PC-9 (cell line): ENCODE measurements around the gene LMO7. TPM values are rescaled to one million over a fixed set of nuclear protein-coding genes. Genes with fewer than 3 reads are reported as not detected.

Experiments
- BruUV-seq: library from RNA; stranded (reverse); fragments of 400-500 nt; replicated peaks from 2 replicates; lab custom pipeline; 2021; lab: Mats Ljungman, UMichigan
- CTCF ChIA-PET: fragments of 300-600 bp; sonication (Branson Sonifier 250); formaldehyde crosslinking; loops from one replicate; lab custom pipeline; 2022; ENCODE audit warnings: antibody characterized with exemption; lab: Charles Lee
- POLR2A ChIA-PET: fragments of 300-600 bp; sonication (Branson Sonifier 250); formaldehyde crosslinking; loops from one replicate; lab custom pipeline; 2022; ENCODE audit warnings: antibody characterized with exemption; ENCODE audit not compliant: unreplicated experiment; lab: Charles Lee
- DNase-seq, 2 experiments: peaks; one replicate each; pipeline versions ENCODE4 v3.0.0 to v3.0.0-alpha.2; 2015 to 2022; ENCODE audit warnings: mixed read lengths in 1 of 2
- H2AFZ ChIP-seq: fragments of 200-600 bp; sonication (generic); 2 replicates; pipeline ENCODE4 v1.8.1; 2017; ENCODE audit warnings: antibody characterized with exemption
- H3F3A ChIP-seq: fragments of 200-600 bp; sonication (generic); 2 replicates; pipeline ENCODE4 v1.8.1; 2017; ENCODE audit warnings: antibody characterized with exemption, mild to moderate bottlenecking, low read depth; ENCODE audit not compliant: insufficient read depth
- H3K27ac ChIP-seq: fragments of 200-600 bp; sonication (generic); 2 replicates; pipeline ENCODE4 v1.6.1; 2016; ENCODE audit warnings: mixed run types
- H3K27me3 ChIP-seq: fragments of 200-600 bp; sonication (generic); 2 replicates; pipeline ENCODE4 v1.6.1; 2016; ENCODE audit warnings: low read depth, mixed run types; ENCODE audit not compliant: insufficient read depth
- H3K36me3 ChIP-seq: fragments of 200-600 bp; sonication (generic); 2 replicates; pipeline ENCODE4 v1.6.1; 2016; ENCODE audit warnings: low read depth, mixed run types
- H3K4me1 ChIP-seq: fragments of 200-600 bp; sonication (generic); replicated peaks from 2 replicates; pipeline ENCODE4 v1.6.1; 2016; ENCODE audit warnings: mixed run types; ENCODE audit not compliant: insufficient read depth
- H3K4me2 ChIP-seq: fragments of 200-600 bp; sonication (generic); 2 replicates; pipeline ENCODE4 v1.6.1; 2017; ENCODE audit warnings: mixed run types
- H3K4me3 ChIP-seq: fragments of 200-600 bp; sonication (generic); 2 replicates; pipeline ENCODE4 v1.6.1; 2016; ENCODE audit warnings: mixed run types
- H3K79me2 ChIP-seq: fragments of 200-600 bp; sonication (generic); 2 replicates; pipeline ENCODE4 v1.6.1; 2017; ENCODE audit warnings: low read depth, mixed run types
- H3K9me2 ChIP-seq: fragments of 200-600 bp; sonication (generic); 2 replicates; pipeline ENCODE4 v1.8.1; 2017; ENCODE audit warnings: mild to moderate bottlenecking; ENCODE audit not compliant: insufficient read depth
- H3K9me3 ChIP-seq: fragments of 200-600 bp; sonication (generic); 2 replicates; pipeline ENCODE4 v1.8.1; 2016; ENCODE audit warnings: low read depth; ENCODE audit not compliant: insufficient read depth
- H4K20me1 ChIP-seq: fragments of 200-600 bp; sonication (generic); 2 replicates; pipeline ENCODE4 v1.8.1; 2017; ENCODE audit not compliant: insufficient read depth
- EZH2 ChIP-seq: fragments of 200-600 bp; sonication (generic); IDR thresholded peaks from 2 replicates; pipeline ENCODE4 v1.8.0; 2017; ENCODE audit warnings: antibody characterized with exemption, low read depth
- intact Hi-C: fragments of 100-400 bp; cut with micrococcal nuclease; formaldehyde crosslinking; loops from one replicate; pipeline ENCODE4 v1.10.0; 2022; ENCODE audit not compliant: unreplicated experiment
- total RNA-seq: library from RNA; stranded (reverse); gene quantifications from 2 replicates; pipeline ENCODE4 v1.2.3, GENCODE V29; 2021
- TF ChIP-seq, protein P1 (sequence below): fragments of 200-600 bp; sonication (generic); conservative IDR thresholded peaks from 2 replicates; pipeline ENCODE4 v1.6.1; 2017; ENCODE audit warnings: mixed run types, antibody characterized with exemption, mild to moderate bottlenecking, moderate library complexity

The LMO7 gene
- total RNA-seq, 1 experiment from 2014 or later = 93.0 TPM

DNA sequence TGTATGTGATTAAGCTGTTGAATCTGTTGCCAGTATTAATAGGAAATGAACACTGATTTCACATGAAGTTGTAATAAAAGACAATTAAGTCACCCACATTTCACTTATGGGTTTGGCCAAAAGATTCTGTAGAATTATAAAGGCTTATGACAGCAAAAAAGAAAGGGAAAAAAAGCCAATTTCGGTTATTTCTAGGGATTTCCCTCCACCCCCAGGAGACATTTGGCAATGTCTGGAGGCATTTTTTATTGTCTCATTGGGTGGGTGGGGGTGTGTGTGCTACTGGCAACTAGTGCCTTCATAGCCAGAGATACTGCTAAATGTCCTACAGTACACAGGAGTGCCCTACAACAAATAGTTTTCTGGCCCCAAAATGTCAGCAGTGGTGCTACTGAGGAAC is 175.7 kb downstream of the LMO7 start:
- Histone ChIP-seq H3K4me1 (0 out of 2 replicates have a peak, but pooled peaks cover 5% of the 10 kb centered on the region), H3K27me3 (no peaks in the 10 kb centered on the region), H3K9me3 (no peaks in the 10 kb centered on the region), H4K20me1 (no peaks in the 10 kb centered on the region), H3K4me3 (no peak overlapping the region), H3K27ac (no peak overlapping the region), H3K4me2 (no peak overlapping the region), H3F3A (no peaks in the 10 kb centered on the region), H3K36me3 (no peaks in the 10 kb centered on the region), H3K79me2 (no peaks in the 10 kb centered on the region), H3K9me2 (no peaks in the 10 kb centered on the region), H2AFZ (no peak overlapping the region)
- ChIA-PET POLR2A (no interaction called here), CTCF (no interaction called here)
- DNase-seq = no peak
- TF ChIP-seq, protein P1, sequence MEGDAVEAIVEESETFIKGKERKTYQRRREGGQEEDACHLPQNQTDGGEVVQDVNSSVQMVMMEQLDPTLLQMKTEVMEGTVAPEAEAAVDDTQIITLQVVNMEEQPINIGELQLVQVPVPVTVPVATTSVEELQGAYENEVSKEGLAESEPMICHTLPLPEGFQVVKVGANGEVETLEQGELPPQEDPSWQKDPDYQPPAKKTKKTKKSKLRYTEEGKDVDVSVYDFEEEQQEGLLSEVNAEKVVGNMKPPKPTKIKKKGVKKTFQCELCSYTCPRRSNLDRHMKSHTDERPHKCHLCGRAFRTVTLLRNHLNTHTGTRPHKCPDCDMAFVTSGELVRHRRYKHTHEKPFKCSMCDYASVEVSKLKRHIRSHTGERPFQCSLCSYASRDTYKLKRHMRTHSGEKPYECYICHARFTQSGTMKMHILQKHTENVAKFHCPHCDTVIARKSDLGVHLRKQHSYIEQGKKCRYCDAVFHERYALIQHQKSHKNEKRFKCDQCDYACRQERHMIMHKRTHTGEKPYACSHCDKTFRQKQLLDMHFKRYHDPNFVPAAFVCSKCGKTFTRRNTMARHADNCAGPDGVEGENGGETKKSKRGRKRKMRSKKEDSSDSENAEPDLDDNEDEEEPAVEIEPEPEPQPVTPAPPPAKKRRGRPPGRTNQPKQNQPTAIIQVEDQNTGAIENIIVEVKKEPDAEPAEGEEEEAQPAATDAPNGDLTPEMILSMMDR = no peak
- no peak for TF ChIP-seq EZH2
- intact Hi-C loops = no loop called here
- BruUV-seq = no TSS peak

DNA sequence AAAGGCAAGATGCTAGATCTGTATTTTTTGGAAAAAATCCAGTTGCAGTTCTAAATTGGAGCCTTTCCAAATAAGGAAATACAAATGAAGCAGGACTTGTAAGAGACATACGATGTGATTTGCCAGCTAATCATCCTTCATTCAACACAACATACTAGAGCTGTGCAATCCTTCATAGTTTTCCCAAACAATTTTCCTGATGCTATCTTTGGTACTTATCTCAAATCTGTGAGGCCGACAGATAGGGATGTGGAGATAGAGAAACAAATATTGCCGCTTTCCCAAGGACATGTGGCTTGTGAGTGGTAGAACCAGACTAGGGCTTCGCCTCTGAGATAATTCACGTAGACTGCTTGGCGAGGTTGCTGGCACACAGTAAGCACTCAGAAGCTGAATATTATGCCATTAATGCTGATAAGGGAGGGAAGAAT is 176.6 kb downstream of the LMO7 start:
- no peak for DNase-seq
- intact Hi-C loops = no loop called here
- Histone ChIP-seq H3K9me3 (no peaks in the 10 kb centered on the region), H3K36me3 (no peaks in the 10 kb centered on the region), H3K4me1 (0 out of 2 replicates have a peak, but pooled peaks cover 5% of the 10 kb centered on the region), H3K9me2 (no peaks in the 10 kb centered on the region), H3K27ac (no peak overlapping the region), H3K27me3 (no peaks in the 10 kb centered on the region), H3K4me2 (no peak overlapping the region), H2AFZ (no peak overlapping the region), H3K79me2 (no peaks in the 10 kb centered on the region), H4K20me1 (no peaks in the 10 kb centered on the region), H3F3A (no peaks in the 10 kb centered on the region), H3K4me3 (no peak overlapping the region)
- POLR2A ChIA-PET = no interaction called here
- no TSS peak for BruUV-seq
- CTCF ChIA-PET = no interaction called here
- TF ChIP-seq, protein P1 = no peak
- TF ChIP-seq EZH2 = no peak

DNA sequence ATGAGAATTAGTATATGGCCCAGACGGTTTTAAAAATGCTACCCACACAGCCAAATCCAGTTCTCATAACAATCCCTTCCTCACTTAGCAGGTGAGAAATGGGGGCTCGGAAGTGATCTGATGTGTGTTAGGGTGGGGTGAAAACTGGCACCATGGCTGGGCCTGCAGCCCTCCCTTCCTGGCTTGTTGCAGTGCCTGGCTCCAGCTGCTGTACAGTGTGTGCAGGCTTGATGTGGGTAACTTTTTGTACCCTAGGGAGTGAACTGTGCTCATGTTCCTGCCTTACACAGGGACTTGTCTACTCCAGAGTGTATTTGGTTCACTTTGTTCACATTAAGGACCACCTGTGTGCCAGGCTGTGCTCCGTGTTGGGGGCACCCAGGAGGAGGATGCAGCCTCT is 177.2 kb downstream of the LMO7 start:
- CTCF ChIA-PET = no interaction called here
- no peaks in the 10 kb centered on the region for H3K27me3 ChIP-seq

More for the DNA sequence above, 177.2 kb downstream of the LMO7 start:
- H4K20me1 ChIP-seq = no peaks in the 10 kb centered on the region
- no TSS peak for BruUV-seq
- H3K4me1 ChIP-seq = 0 out of 2 replicates have a peak, but pooled peaks cover 5% of the 10 kb centered on the region
- no peaks in the 10 kb centered on the region for H3K36me3 ChIP-seq
- POLR2A ChIA-PET = no interaction called here
- intact Hi-C loops = no loop called here
- H3K79me2 ChIP-seq = no peaks in the 10 kb centered on the region
- TF ChIP-seq, protein P1 = no peak
- no peak for TF ChIP-seq EZH2
- H3K4me2 ChIP-seq = no peak overlapping the region
- DNase-seq = no peak
- H2AFZ ChIP-seq = no peak overlapping the region
- no peaks in the 10 kb centered on the region for H3K9me3 ChIP-seq
- H3K27ac ChIP-seq = no peak overlapping the region
- H3K4me3 ChIP-seq = no peak overlapping the region
- no peaks in the 10 kb centered on the region for H3F3A ChIP-seq
- H3K9me2 ChIP-seq = no peaks in the 10 kb centered on the region
